ENCODE data around the gene PPP4R1. TPM values are rescaled to one million over a fixed set of nuclear protein-coding genes. Genes with fewer than 3 reads are reported as not detected.

PPP4R1 gene
- total and polyA plus RNA-seq, 2 of the 4 experiments (the other 2 are of a cell fraction): 80.6 to 123 TPM

DNA sequence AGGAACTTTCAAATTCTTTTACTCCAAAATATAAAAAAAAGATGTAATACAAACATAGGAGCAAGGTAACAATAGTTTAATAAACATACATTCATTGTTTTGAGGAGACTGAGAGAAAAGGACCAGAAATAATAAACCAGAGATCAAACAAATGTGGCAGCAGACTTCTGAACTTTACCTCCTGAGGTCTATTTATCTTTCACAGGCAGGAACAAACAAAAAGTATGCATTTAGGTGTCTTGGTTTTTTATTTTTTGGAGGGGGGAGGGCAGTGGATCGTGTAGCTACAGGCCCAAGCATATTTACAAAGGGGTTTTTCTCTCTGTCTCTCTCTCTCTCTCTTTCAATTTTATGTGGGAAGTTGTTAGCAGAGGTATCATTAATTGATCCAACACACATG lies 5.6 kb downstream of the PPP4R1 start:
- POLR2A ChIA-PET (ENCODE audit: unreplicated experiment): interaction anchor here (0.6 kb wide), 1 partner anchor 277 kb away, joined by 3 read pairs; no protein-coding TSS in a partner anchor

More for the DNA sequence above, 5.6 kb downstream of the PPP4R1 start:
- H3K36me3 ChIP-seq (ENCODE audit: control insufficient read depth, insufficient read depth, low read length): peaks cover 6% of the 10 kb centered on the region
- H2AFZ ChIP-seq (replicated peaks; ENCODE audit: low read length, poor library complexity): no peak overlapping the region
- H2BK20ac ChIP-seq (ENCODE audit: low read depth, low read length): no peak overlapping the region
- no peak overlapping the region for H2AK9ac ChIP-seq (replicated peaks; ENCODE audit: low read depth, low read length, poor library complexity)
- H3K9me3 ChIP-seq (ENCODE audit: control insufficient read depth, insufficient read depth, low read length): no peaks in the 10 kb centered on the region
- dilution Hi-C loops (cut with HindIII; ENCODE audit: low sequenced_read_pairs, unreplicated experiment): no loop called here
- in situ Hi-C loops (cut with MboI; ENCODE audit: low sequenced_read_pairs): no loop called here
- H3K4me2 ChIP-seq (ENCODE audit: low read depth, low read length): no peak overlapping the region
- no peak for ATAC-seq (ENCODE audit: low read depth)
- no peak overlapping the region for H2BK5ac ChIP-seq (ENCODE audit: low read depth, low read length, poor library complexity, severe bottlenecking)
- no peak overlapping the region for H3K27ac ChIP-seq (ENCODE audit: insufficient read depth, low read length)
- no peak overlapping the region for H3K18ac ChIP-seq (ENCODE audit: low read depth, low read length)
- BruUV-seq (replicated peaks): no TSS peak
- peaks cover 87% of the 10 kb centered on the region for H4K20me1 ChIP-seq (ENCODE audit: insufficient read depth, low read length)
- no peak overlapping the region for H3K9ac ChIP-seq (ENCODE audit: low read depth, low read length)
- H3K27me3 ChIP-seq (ENCODE audit: control insufficient read depth, insufficient read depth, low read length): no peaks in the 10 kb centered on the region
- no peak overlapping the region for H4K91ac ChIP-seq (ENCODE audit: insufficient read depth, low read depth, low read length)
- no peak overlapping the region for H3K56ac ChIP-seq (ENCODE audit: extremely low read depth, insufficient read depth, low read length)
- no peak overlapping the region for H3K23ac ChIP-seq (ENCODE audit: low read depth, low read length)
- no peak overlapping the region for H3K4ac ChIP-seq (ENCODE audit: low read depth, low read length)
- TF ChIP-seq NFE2L2 (IDR thresholded peaks at IDR 0.05; ENCODE audit: low read depth, low read length) (no peak), RFX5 (IDR thresholded peaks at IDR 0.05; ENCODE audit: low read depth, low read length) (no peak), CEBPB (IDR thresholded peaks at IDR 0.05; ENCODE audit: low read depth, low read length) (no peak), POLR2A (IDR thresholded peaks at IDR 0.05; ENCODE audit: low read depth, low read length) (no peak), SMC3 (IDR thresholded peaks at IDR 0.05; ENCODE audit: low read depth, low read length) (no peak), MAZ (IDR thresholded peaks at IDR 0.05; ENCODE audit: borderline replicate concordance, low read depth, low read length) (no peak), RAD21 (IDR thresholded peaks at IDR 0.05; ENCODE audit: low read length) (no peak), MAFK (IDR thresholded peaks at IDR 0.05; ENCODE audit: low read depth, low read length) (no peak), CHD1 (IDR thresholded peaks at IDR 0.05; ENCODE audit: low read depth, low read length) (no peak), USF2 (IDR thresholded peaks at IDR 0.05; ENCODE audit: low read depth, low read length) (no peak), BHLHE40 (IDR thresholded peaks at IDR 0.05; ENCODE audit: low read depth, low read length) (no peak), FOS (IDR thresholded peaks at IDR 0.05; ENCODE audit: low read depth, low read length) (no peak), RCOR1 (IDR thresholded peaks at IDR 0.05; ENCODE audit: insufficient replicate concordance, low read length) (no peak), MXI1 (IDR thresholded peaks at IDR 0.05; ENCODE audit: borderline replicate concordance, low read depth, low read length) (no peak)
- TF ChIP-seq, protein P1, sequence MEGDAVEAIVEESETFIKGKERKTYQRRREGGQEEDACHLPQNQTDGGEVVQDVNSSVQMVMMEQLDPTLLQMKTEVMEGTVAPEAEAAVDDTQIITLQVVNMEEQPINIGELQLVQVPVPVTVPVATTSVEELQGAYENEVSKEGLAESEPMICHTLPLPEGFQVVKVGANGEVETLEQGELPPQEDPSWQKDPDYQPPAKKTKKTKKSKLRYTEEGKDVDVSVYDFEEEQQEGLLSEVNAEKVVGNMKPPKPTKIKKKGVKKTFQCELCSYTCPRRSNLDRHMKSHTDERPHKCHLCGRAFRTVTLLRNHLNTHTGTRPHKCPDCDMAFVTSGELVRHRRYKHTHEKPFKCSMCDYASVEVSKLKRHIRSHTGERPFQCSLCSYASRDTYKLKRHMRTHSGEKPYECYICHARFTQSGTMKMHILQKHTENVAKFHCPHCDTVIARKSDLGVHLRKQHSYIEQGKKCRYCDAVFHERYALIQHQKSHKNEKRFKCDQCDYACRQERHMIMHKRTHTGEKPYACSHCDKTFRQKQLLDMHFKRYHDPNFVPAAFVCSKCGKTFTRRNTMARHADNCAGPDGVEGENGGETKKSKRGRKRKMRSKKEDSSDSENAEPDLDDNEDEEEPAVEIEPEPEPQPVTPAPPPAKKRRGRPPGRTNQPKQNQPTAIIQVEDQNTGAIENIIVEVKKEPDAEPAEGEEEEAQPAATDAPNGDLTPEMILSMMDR (conservative IDR thresholded peaks at IDR 0.05; ENCODE audit: low read depth, low read length): no peak
- TF ChIP-seq, protein P2, sequence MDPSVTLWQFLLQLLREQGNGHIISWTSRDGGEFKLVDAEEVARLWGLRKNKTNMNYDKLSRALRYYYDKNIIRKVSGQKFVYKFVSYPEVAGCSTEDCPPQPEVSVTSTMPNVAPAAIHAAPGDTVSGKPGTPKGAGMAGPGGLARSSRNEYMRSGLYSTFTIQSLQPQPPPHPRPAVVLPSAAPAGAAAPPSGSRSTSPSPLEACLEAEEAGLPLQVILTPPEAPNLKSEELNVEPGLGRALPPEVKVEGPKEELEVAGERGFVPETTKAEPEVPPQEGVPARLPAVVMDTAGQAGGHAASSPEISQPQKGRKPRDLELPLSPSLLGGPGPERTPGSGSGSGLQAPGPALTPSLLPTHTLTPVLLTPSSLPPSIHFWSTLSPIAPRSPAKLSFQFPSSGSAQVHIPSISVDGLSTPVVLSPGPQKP (IDR thresholded peaks at IDR 0.05; ENCODE audit: borderline replicate concordance, low read depth, low read length): no peak
- H2BK15ac ChIP-seq (ENCODE audit: low read depth, low read length): no peak overlapping the region
- H3K9me1 ChIP-seq (ENCODE audit: insufficient read depth, low read length): peaks cover 17% of the 10 kb centered on the region
- H4K8ac ChIP-seq (ENCODE audit: low read depth in 2 of 2, low read length in 2 of 2): no peak overlapping the region
- no peak overlapping the region for H3K14ac ChIP-seq (replicated peaks; ENCODE audit: low read depth, low read length)
- DNase-seq: no peak
- no peak overlapping the region for H3K4me3 ChIP-seq (ENCODE audit: insufficient read depth, low read depth, low read length)
- intact Hi-C loops (cut with micrococcal nuclease): no loop called here
- WGBS, 2 experiments (ENCODE audit: extremely low coverage in 2 of 2, insufficient read length in 1 of 2): no CpG with 5 or more reads among the region's 1 CpG
- peaks cover 7% of the 10 kb centered on the region for H3K4me1 ChIP-seq (ENCODE audit: control insufficient read depth, insufficient read depth, low read length)
- peaks cover 0 to 48% of the 10 kb centered on the region in 2 experiments; a peak in 2 of 4 replicates for H3K79me1 ChIP-seq (ENCODE audit: low read depth in 1 of 2, low read length in 2 of 2)
- CTCF ChIA-PET: interaction anchor here (0.9 kb wide), 1 partner anchor 33 kb away, joined by 3 read pairs; no protein-coding TSS in a partner anchor
- H4K5ac ChIP-seq (ENCODE audit: low read depth, low read length): no peak overlapping the region
- no peak overlapping the region for H2BK120ac ChIP-seq (ENCODE audit: low read depth, low read length)
- no peak overlapping the region for H2AK5ac ChIP-seq (ENCODE audit: low read depth, low read length)
